ENCODE measurements around the gene ADAMTS2.

DNA sequence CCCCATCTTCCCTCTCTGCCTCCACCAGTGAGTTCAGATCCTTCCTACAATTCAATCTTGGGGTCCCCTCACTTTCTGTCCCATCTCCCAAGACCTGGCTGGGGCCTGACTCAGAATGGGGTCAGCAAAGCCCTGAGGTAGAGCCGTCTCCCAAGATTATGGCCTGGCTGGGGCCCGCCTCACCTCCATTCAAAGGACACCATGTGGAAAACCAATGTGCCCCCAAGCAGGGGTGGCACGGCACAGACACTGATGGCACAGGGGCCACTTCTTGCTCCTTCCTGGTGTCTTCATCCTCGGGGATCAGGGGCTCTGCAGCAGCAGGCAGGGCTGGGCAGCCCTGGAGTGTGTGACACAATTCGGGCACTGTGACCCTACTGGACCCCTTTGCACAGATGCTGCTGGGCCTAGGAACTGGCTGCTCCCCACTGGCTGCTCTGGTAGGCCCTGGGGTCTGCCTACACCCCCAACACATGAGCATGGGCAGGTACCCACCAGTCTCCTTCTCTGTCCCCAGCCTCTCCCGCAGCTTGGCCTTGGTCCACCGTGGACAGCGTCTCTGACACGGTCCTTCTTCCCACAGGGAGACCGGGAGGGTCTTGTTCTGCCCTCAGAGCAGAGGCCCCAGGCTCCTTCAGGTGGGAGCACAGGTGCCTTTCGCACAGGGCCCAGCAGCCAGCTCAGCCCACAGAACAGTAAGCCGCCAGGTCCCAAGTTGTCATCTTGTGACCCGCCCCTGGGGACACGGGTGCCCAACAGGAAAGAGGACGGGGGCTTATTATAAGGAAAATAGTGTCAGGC lies 89.5 kb downstream of the ADAMTS2 start:
- TF ChIP-seq, protein P1, sequence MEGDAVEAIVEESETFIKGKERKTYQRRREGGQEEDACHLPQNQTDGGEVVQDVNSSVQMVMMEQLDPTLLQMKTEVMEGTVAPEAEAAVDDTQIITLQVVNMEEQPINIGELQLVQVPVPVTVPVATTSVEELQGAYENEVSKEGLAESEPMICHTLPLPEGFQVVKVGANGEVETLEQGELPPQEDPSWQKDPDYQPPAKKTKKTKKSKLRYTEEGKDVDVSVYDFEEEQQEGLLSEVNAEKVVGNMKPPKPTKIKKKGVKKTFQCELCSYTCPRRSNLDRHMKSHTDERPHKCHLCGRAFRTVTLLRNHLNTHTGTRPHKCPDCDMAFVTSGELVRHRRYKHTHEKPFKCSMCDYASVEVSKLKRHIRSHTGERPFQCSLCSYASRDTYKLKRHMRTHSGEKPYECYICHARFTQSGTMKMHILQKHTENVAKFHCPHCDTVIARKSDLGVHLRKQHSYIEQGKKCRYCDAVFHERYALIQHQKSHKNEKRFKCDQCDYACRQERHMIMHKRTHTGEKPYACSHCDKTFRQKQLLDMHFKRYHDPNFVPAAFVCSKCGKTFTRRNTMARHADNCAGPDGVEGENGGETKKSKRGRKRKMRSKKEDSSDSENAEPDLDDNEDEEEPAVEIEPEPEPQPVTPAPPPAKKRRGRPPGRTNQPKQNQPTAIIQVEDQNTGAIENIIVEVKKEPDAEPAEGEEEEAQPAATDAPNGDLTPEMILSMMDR (conservative IDR thresholded peaks at IDR 0.05; ENCODE audit: low read depth, low read length), result no peak
- no peak for TF ChIP-seq EZH2 (IDR thresholded peaks at IDR 0.05; ENCODE audit: low read length, unreplicated experiment)
